OCI-LY3 (cell line): Measurements from ENCODE around the gene RERE.

Experiments used
- CTCF ChIP-seq: fragments of 200-600, 300-600 bp; sonication (generic); IDR thresholded peaks from 2 replicates; pipeline ENCODE4 v1.5.1; 2014; ENCODE audit warnings: antibody characterized with exemption, low read length, low read depth
- EZH2phosphoT487 ChIP-seq: fragments of 200-600 bp; shearing (Covaris generic); IDR thresholded peaks from 2 replicates; pipeline ENCODE4 v1.6.1; 2018; ENCODE audit warnings: antibody characterized with exemption, mixed run types, low read depth

- TF ChIP-seq EZH2phosphoT487 (no peak), CTCF (no peak)
These were observed 389.9 kb downstream of the RERE start for GRCh38 chr1:8427493-8427892.
